ENCODE data around the gene UMPS.
"Not testable (repeated sequence)": the region's sequence is repeated elsewhere in the genome, so short reads cannot be mapped to it uniquely, and the experiment has no call there.

The UMPS gene

DNA sequence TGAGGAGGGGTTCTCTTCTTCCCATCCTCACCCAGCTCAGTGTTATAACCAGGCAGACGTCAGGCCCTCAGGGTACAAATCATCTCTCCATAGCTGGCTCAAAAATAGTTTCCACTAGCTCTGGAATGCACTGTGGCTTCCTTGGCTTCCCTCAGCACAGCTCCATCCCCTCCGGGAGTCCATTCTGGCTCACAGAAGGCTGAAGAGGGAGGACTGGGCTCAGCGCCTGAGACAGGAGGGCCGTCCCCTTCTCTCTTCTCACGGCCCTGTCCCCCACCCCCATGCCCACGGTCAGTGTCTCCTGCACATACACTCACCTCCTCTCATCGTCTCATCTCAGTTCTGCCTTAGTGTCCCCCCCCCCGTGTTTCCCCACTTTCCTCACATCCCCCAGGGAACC lies 50.1 kb downstream of the UMPS start:
- no peak for DNase-seq (ENCODE audit: low read depth, low spot score)

DNA sequence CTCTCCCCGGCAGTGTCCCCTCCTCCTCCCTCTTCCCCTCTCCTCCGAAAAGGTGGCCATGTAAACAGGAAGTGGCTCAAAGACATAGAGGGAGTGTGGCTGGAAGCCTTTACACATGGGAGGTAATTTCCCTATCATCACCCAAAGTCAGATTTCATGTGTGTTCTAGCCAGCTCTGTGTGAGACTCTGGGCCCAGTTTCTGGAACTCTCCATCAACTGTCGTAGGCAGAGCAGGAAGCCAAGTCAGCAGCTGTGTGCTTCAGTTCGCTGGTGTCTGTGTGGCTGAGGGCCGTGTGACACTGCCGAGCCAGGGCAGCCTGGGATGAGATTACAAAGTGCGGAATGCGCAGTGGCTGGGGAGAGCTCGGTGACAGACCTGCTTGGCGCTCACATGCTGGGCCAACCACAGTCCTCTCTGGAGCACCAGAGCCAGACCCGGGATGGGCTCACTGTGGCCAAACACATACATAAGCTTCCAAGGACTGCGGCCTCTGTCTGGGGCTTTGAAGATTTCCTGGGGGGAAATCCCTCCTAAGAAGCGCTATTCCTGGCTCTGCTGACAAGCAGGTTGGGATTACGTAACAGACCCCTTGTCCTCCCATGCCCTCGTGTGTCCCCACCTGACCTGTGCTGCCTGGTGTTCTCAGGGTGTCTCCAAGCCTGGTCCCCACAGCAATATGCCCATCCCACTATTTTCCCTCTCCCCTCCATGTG lies 50.7 kb downstream of the UMPS start:
- no peak for DNase-seq (ENCODE audit: low read depth, low spot score)

DNA sequence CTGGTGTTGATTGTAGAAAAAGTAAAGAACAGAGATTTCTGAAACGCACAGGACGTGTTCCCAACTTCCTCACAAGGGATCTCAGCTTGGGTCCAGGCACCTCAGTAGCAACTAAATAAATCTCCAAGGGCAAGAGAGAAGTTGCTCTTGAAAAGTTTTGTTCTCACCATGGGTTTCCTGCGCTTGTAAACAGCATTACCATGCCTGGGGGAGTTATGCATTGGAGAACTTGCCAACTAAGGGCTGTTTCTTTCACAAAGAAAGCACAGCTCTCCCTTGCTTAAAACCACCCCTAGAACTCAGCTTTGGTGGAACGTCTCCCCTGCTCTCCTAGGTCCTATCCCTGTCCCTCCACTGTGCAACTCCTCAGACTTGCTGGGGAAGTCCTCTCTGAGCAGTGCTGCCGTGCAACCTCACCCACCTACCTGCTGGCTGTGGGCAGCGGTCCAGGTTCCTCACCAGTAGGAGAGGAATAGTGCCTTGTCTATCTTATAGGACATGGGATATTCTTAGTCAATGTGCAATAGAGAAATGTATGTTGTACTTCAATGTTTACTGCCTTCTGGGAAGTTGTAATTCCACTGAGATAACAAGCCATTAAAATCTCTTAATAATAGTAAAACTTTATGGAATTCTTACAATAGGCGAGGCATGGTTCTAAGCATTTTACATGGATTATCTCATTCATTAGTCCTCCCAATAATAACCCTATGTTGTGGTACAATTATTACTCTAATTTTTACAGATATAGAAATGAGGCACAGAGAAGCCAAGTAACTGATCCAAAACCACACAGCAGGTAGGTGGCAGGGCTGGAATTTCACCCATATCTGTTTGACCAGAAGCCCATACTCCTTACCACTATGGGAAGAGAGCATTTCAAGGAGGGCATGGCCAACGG lies 51.5 kb downstream of the UMPS start:
- DNase-seq (ENCODE audit: low read depth, low spot score), result no peak

DNA sequence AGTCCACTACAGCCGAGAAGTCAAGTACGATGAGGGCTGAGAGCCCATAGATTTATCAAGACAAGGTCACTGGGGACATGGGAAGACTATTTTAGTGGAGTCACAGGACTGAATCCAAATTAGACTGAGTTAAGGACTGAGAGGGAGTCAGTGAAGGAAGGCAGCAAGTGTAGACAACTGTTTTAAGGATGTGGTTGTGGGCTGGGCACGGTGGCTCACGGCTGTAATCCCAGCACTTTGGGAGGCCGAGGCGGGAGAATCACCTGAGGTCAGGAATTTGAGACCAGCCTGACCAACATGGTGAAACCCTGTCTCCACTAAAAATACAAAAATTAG lies 52.1 kb downstream of the UMPS start:
- not testable (repeated sequence) for DNase-seq (ENCODE audit: low read depth, low spot score)

DNA sequence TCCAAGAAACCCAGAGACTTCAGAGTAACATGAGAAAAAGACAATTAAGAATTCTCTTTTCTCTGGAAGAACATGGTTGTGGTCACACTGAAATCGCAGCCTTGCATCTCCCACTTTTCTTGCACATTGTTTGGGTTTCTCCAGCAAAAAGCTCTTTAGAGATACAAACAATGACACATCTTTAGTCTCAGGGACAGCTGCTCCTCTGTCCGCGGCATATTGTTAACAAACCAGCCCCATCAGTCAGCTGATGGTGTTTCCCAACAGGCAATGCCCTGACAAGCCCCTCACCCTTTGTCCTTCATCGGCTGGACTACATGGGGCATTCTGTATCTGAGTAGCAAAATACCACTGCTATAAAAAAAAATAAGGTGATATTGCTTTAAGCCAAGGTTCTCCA lies 53.4 kb downstream of the UMPS start:
- no peak for DNase-seq (ENCODE audit: low read depth, low spot score)

DNA sequence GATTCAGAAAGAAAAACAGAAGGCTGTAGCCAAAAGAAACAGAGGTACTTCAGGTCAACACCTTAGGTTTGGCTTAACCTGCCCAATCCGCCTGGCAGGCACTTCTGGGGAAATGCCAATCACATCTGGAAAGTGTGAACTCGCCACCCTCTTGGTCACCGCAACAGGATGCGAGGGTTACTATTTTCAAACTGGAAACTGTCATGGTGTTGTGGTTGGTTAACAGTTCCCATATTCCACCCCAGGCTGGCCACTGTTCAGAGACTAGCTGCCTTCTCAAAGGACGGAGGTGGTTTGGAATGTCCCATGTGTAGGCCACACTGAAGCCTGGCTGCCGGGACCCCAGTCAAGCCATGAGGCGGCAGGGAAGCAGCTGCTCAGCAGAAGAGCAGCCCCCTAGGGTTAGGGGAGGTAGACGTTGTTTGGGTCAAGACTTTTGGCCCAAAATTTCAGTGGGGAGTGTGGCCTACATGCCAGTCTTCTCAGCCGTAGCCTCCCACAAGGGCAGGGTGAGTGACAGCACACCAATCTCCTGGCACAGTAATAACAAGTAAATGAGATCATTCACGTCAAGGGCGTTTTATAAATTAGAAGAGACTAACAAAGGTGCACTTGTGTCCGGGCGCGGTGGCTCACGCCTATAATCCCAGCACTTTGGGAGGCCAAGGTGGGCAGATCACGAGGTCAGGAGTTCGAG lies 54.6 kb downstream of the UMPS start:
- no peak for DNase-seq (ENCODE audit: low read depth, low spot score)

DNA sequence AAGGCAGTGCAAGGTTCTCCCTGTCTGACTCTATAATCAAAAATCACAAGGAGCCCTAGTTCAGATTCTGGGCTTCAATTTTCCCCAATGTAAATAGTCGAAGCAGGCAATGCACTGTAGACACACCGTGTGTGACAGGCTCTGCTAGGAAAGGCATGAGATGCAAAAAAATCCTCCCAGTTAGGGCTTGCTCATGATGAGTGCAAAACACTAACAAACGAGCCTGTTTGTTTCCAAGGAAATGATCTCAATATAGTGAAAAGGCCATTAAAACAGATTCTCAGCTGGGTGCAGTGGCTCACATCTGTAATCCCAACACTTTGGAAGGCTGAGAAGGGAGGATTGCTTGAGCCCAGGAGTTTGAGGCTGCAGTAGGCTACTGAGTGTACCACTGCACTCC lies 55.7 kb downstream of the UMPS start:
- DNase-seq (ENCODE audit: low read depth, low spot score), result no peak

DNA sequence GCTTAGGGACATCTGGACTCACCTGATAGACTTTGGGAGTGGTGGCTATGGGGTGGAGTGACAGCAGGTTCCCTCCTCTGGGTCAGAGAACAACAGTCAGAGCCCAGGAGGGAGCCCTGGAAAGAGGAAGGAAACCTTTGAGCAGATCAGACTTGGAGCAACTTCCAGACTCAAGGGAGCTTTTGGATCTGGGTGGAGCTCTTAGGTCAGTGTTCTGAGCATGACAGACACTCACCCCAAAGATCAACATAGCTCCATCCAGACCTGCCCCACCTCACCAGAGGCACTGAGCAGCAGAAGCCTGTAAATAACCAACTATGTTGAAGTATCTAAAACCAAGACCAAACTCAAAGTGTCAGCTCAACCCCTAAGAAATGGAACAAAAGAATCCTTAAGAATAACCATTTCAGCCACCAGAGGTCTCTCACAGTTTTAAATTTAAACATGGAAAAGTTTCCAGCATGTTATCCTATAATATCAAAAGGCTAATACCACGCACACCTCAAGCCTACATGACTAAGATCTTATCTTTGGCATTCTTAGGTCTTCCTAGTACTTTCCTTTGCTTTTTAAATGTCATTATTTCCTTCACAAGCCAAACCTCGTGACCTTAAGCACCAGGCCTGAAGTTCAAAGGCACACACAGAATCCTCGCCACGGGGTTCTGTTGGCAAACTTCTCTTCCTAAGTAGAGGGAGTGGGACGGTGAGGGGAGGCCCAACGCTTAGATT lies 56.4 kb downstream of the UMPS start:
- no peak for DNase-seq (ENCODE audit: low read depth, low spot score)

DNA sequence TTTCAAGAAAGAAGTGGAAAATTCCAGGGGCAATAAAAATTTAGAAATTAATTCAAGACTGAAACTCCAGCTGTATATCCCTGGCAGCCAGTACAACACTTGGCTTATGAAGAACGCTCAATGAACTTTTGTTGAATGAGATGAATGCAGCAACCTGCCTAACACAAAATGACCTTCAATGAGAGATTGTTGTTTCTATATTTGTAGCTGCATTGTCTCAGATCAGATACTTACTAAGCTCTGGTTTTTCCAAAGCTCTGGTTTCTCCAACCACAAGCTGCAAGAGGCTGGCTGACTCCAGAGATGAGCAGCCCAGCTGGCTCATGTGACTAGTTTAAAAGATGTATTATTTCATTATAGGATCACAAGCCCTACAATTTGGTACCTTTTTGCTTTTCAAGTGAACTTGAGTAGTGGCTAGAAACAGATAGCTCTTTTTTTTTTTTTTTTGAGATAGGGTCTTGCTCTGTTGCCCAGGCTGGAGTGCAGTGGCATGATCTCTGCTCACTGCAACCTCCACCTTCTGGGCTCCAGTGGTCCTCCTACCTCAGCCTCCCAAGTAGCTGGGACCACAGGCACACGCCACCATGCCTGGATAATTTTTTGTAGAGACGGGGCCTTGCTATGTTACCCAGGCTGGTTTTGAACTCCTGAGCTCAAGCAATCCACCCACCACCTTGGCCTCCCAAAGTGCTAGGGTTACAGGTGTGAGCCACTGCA lies 57.4 kb downstream of the UMPS start:
- DNase-seq (ENCODE audit: low read depth, low spot score), result no peak

DNA sequence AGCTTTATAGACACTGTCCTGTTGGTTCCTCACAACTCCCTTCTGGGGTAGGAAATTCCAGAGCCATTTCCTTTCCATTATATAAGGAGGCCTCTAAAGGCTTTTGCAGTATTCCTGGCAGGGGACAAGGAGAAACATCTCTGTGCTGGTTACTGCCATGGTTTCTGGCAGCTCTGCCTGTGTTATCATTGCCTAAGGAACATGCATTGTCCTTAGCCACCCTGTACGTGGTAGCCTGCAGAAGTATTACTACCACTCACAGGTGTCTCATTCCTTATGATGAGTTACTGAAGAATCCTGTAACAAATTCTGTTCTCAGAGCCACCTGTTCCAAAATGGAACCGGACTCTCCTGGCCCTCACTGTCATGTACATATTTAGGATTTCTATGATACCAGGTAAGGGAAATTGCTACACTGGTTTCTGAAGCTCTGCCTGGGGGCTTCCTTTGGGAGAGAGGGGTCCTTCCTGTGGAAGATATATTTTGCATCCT lies 58.0 kb downstream of the UMPS start:
- no peak for DNase-seq (ENCODE audit: low read depth, low spot score)

DNA sequence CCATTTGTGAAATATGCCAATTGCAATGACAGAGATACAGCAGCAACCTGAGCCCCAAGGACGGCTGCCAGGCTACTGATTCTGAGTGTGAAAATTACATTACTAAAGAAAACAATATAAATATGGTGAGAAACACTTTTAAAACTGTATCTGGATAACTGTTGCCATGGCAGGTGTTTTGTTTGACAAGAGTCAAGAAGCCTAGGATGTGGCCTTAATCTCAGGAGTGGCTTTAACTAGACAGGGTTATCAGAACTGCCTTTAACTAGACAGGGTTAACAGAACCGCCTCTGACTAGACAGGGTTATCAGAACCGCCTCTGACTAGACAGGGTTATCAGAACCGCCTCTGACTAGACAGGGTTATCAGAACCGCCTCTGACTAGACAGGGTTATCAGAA lies 58.9 kb downstream of the UMPS start:
- DNase-seq (ENCODE audit: low read depth, low spot score), result not testable (repeated sequence)

DNA sequence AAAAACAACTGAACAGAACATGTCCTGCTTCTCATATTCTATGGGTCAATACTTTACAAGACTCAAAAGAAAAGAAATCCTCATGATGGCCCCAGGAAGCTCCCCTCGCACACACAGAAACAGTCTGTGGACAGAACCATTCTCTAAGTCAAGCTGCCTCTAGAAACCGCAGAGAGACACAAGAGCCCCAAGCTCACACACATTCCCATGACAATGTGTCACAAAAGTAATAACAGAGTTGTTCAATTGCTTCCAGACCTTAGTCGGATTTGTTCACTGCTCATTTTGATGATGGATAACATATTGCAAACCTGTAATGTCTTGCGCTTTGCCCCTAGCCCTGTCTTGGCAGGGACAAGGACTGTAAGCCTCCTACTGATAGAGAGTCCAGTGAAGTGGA lies 60.9 kb downstream of the UMPS start:
- DNase-seq (ENCODE audit: low read depth, low spot score), result no peak

DNA sequence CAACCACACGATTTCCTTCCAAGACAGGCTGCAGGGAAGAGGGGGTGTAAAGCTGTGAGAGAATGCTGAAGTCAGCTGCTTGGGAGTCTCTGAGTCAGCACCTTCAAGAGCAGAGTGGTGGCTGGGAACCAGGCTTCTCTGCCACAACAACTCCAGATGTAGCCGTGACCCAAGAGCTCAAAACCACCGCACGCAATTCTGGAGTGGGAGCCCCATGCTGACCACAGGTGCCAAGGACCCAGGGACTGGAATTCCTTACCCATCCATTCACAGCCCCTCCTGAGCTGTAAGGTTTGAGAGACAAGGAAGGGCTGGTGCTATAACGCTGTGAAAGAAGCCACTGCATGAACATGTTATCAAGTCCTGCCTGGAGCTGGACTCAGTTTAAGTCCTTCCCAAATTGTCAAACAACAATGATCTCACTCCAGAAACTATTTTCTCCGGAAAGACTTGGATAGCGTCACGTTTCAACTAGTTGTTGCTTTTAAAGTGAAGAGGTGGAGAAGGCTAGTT lies 61.4 kb downstream of the UMPS start:
- DNase-seq (ENCODE audit: low read depth, low spot score), result no peak

DNA sequence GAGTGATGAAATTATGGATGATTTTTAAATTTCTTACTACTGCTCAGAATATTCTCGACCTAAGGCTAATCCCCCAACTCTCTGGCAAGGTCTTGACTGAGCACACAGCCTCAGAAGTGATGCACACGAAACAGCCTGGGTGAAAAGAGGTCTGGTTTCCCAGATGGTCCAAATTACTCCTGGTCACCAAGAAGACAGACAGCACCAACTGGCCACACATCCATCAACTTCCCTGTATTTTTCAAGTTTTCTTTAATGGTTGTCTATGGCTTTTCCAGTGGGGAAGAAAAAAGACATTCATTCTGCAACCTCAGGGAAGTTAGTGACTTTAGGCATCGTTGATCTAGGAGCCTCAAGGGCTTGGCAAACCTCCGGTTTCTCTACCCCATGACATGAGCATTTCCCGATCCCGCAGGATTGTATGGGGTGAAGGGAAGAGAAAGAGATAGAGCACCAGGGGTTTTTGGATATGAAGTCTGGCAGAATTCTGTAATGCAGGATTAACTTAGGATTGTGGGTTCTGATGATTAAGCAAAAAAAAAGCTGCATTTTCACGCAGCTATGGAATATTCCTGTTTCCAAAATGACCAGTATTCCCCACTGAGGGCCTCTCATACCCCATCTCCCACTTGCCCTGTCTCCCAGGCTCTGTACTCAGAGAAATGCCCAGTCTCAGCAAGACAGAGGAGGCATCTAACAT lies 62.2 kb downstream of the UMPS start:
- no peak for DNase-seq (ENCODE audit: low read depth, low spot score)

DNA sequence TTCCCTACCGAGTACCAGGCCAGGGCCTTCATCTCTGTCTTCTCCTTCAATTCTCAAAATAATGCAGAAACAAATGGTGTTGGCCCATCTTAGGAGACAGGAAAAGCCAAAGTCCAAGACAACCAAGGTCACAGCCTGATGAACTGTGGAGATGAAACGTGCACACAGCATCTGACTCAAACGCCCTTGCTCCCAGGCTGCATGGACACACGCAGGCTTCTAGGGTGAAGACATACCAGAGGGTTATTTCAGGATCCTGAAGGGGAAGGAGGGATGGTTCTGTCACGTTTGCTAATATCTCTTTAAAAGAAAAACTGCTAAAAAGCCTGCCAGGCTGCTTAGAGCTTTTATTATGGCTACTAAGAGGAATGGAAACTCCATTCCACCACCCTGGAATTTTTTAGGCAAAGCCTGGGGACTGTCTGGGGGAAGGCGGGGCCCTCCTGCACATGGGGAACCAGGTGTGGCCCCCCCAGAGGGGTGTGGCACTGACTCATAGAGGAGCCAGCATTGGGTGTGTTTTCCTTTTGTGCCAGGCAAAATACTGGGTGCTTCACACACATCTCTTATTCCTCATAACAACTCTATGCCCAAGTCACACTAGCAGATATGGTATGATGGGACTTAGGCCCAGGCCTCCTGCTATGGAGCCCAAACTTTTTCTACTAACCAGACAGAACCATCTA lies 62.9 kb downstream of the UMPS start:
- no peak for DNase-seq (ENCODE audit: low read depth, low spot score)

DNA sequence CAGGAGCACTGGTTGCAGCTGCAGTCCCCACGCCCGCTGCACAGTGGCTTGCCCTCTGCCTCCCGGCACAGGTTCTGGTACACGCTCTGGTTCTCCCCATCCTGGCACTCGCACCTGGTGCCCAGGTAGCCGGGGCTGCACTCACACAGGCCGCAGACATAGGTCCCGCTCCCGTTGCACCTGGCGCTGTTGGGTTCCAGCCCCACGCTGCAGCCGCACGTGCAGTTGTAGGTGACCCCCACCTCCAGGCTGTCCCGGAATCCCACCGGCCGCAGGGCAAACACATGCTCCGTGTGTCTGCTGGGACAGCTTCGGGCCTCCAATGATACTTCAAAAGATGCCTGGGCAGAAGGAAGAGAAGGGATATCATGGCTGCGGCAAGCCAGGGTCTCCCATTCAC lies 66.2 kb downstream of the UMPS start:
- DNase-seq (ENCODE audit: low read depth, low spot score), result no peak

DNA sequence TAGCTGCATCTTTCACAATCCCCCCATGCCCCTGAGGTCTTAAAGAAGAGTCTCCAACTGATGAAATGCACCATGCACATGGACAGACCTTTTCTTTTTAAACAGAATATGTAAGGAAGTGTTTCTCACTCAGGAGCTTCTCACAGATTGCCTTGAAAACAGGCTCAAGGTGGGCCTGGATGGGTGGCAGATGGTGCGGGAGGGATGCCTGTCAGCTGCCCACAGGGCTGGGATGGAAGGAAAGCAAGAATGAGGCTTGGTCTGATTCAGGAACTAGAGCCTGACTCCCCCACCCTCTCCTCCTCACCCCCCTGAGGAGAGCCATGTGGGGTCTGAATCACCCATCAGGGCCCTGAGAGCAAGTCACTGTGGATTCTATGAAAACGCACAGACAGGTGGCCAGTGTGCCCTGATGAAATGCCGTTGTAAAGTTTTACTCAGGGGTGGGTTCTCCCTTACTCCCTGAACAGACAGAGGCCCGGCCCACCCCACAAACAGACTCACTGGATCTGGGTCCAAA lies 67.2 kb downstream of the UMPS start:
- no peak for DNase-seq (ENCODE audit: low read depth, low spot score)
